GM21717 (cell line): ENCODE measurements around the gene ADAM33.

Experiments used
- ATAC-seq: cut with Tn5 transposase; IDR thresholded peaks from one replicate; pipeline ENCODE4 v1.9.1; 2021; ENCODE audit warnings: mild to moderate bottlenecking, moderate library complexity; ENCODE audit not compliant: unreplicated experiment

ADAM33 gene

GRCh38 chr20:3670945-3671344 lies 10.9 kb downstream of the ADAM33 start:
- ATAC-seq = no peak

- no peak for ATAC-seq
Measured at GRCh38 chr20:3670511-3670910, 11.3 kb downstream of the ADAM33 start.

GRCh38 chr20:3669710-3670367 lies 12.0 kb downstream of the ADAM33 start:
- ATAC-seq = no peak

DNA sequence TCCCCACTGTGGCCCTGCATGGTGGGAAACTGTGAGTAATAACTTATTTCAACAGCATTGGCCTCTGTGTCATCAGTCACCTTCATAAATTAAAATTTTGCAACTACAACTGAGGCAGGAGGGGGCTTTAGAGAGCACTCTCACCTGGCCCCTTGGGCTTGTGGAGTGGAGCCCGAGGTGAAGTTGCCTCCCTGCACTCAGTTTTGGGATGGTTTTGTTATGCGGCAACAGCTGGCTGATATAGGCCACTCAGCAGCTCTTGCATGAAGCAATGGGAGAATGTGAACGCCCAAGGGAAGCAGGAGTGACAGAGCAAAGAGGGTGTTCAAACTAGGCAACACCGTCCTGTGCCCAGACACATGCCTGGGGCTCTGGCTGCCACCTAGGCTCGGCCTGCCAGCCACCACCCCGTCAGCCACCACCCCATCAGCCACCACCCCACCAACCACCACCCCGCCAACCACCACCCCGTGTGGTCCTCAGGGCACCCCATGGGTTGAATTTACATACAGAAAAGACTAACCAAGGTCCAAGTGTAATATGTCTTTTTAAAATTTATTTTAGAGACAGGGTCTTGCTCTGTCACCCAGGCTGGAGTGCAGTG lies 14.3 kb downstream of the ADAM33 start:
- ATAC-seq = no peak

DNA sequence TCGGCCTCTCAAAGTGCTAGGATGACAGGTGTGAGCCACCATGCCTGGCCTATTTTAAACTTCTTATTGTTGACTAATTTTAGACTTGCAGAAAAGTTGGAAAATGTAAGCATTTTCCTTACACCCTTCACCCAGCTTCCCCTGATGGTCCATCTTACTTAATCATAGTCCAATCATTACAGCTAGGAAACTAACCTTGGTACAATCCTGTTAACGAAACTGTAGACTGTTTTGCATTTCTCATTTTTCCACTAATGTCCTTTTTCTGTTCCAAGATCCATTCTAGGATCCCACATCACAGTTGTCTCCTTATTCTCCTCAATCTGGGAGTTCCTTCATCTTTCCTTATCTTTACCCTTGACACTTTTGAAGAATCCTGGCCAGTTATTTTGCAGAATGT lies 18.0 kb downstream of the ADAM33 start:
- no peak for ATAC-seq

DNA sequence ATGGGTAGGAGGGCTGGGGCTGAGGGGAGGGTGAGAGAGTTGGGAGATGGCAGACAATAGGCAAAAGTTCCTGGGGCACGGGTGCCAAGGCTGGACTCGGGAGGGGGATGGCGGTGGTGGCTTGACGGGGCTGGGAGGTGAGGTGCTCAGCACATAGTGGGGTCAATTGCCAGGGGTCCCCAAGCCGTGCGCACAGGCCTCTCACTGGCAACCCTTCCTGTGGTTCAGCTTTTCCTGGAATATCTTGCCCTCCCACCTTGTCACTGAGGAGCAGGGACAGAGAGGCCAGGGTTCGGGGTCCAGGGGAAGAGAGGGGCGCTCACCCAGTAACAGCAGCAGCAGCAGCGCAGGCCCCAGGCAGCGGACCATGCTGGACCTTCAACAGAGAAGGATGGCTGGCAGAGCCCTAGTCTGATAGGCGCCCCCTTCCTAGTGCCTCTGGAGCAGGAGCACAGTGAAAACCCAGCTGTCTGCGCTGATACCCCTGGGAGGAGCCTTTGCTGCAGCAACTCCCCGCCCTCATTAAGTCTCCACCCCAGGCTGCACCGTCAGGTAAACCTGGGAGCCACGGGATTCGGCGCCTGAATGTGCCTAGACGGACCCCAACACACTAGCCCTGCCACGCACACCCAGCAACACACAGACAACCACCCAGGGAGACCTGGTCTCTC lies 18.6 kb downstream of the ADAM33 start, which contains the start of gene GFRA4:
TSS of gene GFRA4 (minus strand) at position 369 of the 671 bp plus-strand sequence. CDS start at position 369, 0 bp downstream.
- no peak for ATAC-seq

DNA sequence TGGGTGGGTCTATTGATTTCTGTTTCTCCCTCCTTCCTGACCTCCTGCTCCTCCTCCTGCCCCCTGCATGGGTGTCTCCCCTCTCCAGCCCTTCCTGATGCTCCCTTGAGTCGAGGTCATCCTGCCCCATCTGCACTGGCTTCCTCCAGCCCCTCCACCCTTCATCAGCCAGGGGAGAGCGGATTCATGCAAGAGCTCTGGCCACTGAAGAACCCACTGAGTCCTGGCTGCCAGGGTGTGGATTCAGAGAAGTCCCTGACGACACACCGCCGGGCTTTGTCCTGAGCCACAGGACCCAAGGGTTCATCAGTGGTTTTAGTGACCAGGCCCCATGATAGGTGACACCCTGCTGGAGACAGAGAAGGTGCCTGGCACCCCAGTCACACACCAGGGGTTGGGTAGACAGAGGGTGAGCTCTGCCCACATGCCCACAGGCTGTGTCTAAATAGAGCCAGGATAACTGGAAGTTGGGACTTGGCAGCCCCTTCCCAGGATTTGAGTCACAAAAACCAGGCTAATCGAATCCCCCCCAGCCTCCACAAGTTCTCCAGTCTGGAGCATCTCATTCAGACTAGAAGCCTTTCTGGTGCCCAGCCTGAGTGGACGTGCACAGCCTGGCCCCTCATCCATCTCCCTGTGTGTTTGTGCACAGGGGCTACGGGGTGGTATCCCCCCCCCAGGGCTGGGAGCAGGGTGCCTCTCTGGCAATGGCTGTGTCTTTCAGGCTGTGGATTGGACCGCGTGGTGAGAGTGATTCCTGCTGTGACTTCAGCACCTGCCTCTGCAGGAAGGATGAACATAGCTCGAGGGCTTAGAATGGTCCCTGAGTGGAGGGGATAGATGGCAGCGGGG lies 19.8 kb downstream of the ADAM33 start:
- no peak for ATAC-seq

- no peak for ATAC-seq
Measured at GRCh38 chr20:3661060-3661813, 20.6 kb downstream of the ADAM33 start.

GRCh38 chr20:3660262-3661059 lies 21.3 kb downstream of the ADAM33 start:
- no peak for ATAC-seq

DNA sequence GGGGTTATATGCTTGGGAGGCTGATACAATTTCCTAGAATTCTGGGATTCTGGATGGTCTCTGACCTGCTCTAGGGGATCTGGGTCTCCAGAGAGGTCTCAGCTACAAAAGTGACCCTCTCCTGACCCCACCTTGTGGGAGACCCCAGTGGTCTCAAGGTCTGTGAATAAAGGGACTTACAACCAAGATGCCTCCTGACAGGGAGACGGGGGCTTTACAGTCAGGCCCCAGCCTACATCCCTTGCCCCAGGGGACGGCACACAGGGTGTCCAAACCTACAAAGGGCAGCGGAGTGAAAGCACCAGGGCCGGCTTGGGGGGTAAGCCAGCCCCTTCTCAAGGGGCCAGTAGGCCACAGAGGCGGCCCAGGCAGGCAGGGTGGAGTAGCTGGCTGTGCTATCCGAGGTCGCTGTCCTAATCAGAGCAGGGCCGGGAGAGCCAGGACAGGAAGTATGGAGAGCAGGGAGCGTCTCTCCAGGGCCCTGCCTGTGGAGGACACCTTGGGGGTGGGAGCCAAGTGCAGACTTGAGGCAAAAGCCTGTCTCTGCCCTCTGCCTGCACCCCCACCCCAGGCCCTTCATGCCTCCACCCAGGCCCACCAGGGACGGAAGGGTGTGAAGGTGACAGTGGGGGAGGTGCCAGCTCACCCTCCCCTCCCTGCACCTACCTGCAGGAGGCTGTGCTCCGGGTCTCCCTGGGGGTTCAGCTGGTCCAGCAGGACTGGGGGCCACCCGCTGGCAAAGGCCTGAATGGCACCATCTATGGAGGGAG lies 22.1 kb downstream of the ADAM33 start:
- no peak for ATAC-seq

DNA sequence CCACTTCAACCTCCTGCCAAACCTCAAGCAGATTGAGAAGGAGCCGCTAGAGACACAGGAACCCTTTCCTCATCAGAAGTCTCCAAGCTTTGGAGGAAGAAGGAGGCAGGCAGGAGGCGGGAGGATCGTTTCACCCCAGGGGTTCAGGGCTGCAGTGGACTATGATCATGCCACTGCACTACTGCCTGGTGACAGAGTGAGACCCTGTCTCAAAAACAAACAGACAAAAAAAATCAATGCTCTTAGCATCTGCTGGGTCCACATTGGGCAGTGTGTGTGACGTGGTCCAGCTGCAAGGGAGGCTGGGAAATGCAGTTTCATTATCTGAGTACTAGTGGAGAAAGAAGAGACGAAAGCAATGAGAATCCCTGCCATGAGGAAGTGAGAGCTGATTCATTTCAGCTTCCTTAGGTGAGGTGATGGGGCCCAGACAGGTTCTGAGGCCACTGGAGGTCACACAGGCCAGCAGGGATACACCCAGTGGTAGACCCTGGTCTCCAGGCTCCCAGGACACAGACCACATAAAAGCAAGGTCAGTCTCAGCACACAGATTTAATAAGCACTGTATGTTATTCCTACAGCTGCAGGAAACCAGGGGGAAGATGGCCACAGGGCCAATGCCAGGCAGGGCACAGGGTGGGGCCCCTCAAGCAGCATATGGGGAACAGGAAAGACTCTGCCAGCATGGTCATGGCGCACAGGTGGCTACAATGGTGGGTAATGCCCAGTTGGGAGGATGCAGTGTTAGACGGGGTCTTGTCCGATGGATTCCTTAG lies 22.9 kb downstream of the ADAM33 start:
- ATAC-seq = peak; percentile 90

- no peak for ATAC-seq
Measured at GRCh38 chr20:3658019-3658715, 23.6 kb downstream of the ADAM33 start.

- no peak for ATAC-seq
Measured at GRCh38 chr20:3655131-3655405, 26.7 kb downstream of the ADAM33 start.

DNA sequence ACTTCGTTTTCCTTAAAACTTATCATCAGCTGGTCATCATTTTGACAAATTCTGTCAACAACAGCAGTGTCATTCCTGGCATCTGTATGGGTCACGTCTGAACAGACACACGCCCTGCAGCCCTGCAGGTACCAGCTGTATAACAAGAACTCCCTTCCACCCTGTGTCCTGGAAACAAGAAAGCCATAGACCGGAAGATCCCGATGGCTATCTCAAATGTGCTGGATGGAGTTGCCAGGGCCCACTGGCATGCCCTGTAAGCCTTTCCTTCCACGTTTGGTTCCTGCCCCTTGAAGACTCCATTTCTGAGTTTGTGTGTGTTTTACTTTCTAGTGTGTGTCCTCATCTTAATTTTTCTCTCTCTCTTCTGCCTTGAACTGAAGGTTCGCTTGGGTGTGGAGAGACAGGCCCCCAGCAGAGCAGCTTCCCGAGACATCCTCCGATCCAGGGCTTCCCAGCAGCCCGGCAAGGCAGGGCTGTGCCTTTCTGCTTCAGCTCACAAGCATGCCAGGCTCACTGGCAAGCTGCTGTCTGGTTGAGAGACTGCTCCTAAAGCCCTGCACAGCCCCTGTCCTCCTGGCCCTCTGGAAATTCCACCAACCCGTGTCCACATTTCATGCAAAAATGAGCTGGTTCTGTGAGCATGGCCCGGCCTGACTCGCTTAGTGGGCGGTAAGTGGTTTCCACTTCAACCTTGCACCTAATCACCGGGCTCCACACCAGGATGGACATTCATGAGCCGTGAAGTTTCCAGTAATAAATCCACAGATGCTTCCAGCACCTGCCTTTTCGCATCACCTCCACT lies 27.3 kb downstream of the ADAM33 start:
- no peak for ATAC-seq

- no peak for ATAC-seq
Measured at GRCh38 chr20:3653921-3654320, 27.9 kb downstream of the ADAM33 start.

DNA sequence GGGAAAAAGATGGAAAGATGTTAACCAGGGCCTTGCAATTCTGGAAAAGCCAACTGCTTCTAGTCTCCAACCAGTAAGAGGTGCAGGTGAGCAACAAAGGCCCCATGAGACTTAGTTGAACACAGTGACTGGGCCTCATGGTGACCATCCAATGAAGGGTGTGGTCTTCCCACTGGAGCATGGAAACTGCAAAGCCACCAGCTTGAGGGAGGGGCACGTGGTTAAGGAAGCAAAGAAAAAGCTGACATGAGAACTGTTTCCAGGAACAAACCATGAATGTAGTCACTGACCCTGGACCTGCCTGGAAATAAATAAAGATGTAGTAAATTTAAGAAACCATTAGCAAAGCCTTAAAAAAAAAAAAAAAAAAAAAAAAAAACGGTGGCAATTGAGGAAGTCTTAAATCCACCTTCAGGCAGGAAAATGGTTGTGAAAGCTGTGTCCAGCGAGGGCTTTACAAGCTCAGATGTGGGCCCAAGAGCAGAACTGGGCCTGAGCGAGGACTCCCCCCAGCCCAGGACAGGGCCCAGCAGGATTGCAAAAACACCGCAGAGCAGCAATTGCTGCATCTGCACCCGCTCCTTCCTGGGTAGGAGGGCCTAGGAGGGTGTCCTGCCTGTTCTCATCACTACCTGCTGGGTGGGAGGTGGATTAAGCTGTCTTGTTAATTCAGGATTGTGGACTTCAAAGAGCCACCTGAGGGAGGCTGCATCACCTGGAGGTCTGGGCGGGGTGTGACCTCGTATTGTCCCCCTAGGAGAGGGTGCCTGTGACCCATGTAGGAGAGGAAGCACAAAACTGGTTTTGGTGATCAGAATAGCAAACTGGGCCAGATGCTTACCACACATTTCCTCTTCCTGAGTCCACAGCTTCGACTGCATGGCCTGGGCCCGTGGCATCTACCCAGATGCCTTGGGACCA lies 28.9 kb downstream of the ADAM33 start:
- no peak for ATAC-seq
